T-cell (primary cell): Measurements from ENCODE around the gene HSPD1. TPM values are rescaled to one million over a fixed set of nuclear protein-coding genes. Genes with fewer than 3 reads are reported as not detected.

ENCODE experiments used
- total RNA-seq, 35 experiments: library from RNA in 6 of 35; stranded (reverse) in 6 of 35; fragments of 120-200 nt in 1 of 35; gene quantifications; one replicate each; pipeline versions ENCODE4 v1.2.1 to v1.2.4 and lab custom pipeline; 2013 to 2026

The HSPD1 gene
- total RNA-seq, 5 donors from 2014 or later (not counting 1 experiment from before 2014, with no cell fraction given) = 125 to 164 (median 130) TPM

Other genes with a start within 250 kb of the HSPD1 start
- gene ANKRD44, start 189.1 kb downstream of the HSPD1 start, total RNA-seq = 100 to 1,000 TPM; 225 to 333 (median 238) TPM
- gene SF3B1, start 64.8 kb downstream of the HSPD1 start, total RNA-seq = 100 to 1,000 TPM; 468 to 579 (median 497) TPM
- gene COQ10B, start 46.3 kb downstream of the HSPD1 start, total RNA-seq = 10 to 100 TPM; 27.3 to 51.4 (median 28.0) TPM
- 10 to 100 TPM; 49.9 to 72.7 (median 55.1) TPM for gene HSPE1, start 539 bp upstream of the HSPD1 start, total RNA-seq
- 10 to 100 TPM; 16.6 to 20.2 (median 17.7) TPM for gene MOB4, start 16.2 kb upstream of the HSPD1 start, total RNA-seq
- under 1 TPM in 2 of 5 donors, not detected in 3; 0.12 to 0.44 TPM for gene RFTN2, start 175.7 kb upstream of the HSPD1 start, total RNA-seq
- gene MARS2, start 205.5 kb upstream of the HSPD1 start, total RNA-seq = 10 to 100 TPM; 11.2 to 17.1 (median 14.0) TPM